GM18858 (cell line): ENCODE results near the gene PAK2.
"Not testable (repeated sequence)": the region's sequence is repeated elsewhere in the genome, so short reads cannot be mapped to it uniquely, and the experiment has no call there.

Experiments
- ATAC-seq: cut with Tn5 transposase; IDR thresholded peaks from one replicate; pipeline ENCODE4 v1.9.1; 2021; ENCODE audit not compliant: unreplicated experiment

Gene PAK2

DNA sequence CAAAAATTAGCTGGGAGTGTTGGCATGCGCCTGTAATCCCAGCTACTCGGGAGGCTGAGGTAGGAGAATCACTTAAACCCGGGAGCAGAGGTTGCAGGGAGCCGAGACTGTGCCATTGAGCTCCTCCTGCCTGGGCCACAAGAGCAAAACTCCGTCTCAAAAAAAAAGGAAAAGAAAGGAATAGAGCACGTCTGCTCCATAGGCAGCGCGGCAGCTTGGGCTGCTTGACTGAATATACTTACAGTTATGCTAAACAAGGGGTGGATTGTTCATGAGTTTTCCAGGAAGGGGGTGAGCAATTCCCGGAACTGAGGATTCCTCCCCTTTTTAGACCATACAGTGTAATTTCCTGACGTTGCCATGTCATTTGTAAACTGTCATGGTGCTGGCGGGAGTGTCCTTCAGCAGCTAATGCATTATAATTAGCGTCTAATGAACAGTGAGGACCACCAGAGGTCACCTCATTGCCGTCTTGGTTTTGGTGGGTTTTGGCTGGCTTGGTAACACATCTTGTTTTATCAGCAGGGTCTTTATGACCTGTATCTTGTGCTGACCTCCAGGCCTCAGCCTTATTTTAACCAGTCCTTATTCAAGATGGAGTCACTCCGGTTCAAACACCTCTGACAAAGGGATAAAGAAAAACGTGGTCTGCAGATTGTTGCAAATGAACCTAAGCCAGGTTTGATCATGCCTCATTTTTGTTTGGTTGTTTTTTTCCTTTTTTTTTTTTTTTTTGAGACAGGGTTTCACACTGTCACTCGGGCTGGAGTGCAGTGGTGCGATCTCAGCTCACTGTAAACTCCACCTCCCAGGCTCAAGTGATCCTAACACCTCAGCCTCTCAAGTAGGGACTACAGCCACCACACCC lies 103.1 kb downstream of the PAK2 start:
- no peak for ATAC-seq

GRCh38 chr3:196843435-196844110 lies 103.9 kb downstream of the PAK2 start:
- no peak for ATAC-seq

DNA sequence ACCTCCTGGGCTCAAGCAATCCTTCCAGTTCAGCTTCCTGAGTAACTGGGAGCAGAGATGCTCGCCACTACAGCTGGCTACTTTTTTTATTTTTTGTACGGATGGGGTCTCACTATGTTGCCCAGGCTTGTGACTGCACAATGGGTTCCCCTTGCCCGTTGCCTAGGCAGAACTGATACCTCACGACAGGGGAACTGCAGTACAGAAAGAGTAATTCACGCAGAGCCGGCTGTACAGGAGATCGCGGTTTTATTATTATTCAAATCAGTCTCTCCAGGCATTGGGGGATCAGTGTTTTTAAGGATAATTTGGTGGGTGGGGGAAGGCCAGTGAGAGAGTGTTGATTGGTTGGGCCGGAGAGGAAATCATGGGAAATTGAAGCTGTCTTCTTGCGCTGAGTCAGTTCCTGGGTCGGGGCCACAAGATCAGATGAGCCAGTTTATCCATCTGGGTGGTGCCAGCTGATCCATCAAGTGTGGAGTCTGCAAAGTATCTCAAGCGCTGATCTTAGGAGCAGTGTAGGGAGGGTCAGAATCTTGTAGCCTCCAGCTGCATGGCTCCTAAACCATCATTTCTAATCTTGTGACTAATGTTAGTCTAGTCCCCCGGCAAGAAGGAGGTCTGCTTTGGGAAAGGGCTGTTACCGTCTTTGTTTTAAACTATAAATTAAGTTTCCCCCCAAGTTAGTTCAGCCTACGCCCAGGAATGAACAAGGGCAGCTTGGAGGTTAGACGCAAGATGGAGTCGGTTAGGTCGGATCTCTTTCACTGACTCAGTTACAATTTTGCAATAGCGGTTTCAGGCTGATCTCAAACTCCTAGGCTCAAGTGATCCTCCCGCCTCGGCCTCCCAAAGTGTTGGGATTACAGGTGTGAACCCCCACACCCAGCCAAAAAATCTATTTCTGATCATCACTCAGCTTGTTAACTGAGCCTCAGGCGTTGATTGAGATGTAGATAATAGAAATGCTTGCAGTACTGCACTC lies 104.9 kb downstream of the PAK2 start:
- not testable (repeated sequence) for ATAC-seq

GRCh38 chr3:196848375-196848774 lies 108.7 kb downstream of the PAK2 start:
- ATAC-seq: not testable (repeated sequence)

GRCh38 chr3:196849180-196849741 lies 109.6 kb downstream of the PAK2 start:
- no peak for ATAC-seq

DNA sequence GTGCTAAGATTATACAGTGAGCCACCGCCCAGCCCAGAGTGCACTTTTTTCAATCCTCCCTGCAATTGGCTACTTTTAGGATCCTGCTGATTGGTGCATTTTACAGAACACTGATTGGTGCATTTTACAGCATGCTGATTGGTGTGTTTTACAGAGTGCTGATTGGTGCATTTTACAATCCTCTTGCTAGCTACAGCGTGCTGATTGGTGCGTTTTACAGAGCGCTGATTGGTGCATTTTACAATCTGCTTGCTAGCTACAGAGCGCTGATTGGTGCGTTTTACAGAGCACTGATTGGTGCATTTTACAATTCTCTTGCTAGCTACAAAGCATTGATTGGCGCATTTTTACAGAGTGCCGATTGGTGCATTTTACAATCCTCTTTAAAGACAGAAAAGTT lies 123.3 kb downstream of the PAK2 start:
- not testable (repeated sequence) for ATAC-seq

DNA sequence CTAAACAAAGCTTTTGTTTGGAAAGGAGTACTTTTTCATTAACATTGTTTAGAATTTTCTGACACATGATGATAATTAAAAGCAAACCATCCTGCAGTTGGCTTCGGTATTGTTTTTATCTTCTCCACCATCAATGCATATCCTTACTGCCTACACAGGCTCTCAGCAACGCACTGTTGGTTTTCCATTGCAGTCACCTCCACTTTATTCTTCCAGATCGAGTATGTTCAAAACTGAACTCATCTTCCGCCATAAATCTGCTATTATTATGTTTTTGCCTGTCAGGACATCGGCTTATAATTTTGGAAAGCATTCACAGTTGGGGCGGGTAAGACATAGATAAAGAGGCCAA lies 127.5 kb downstream of the PAK2 start:
- ATAC-seq: no peak

GRCh38 chr3:196867507-196868296 lies 128.0 kb downstream of the PAK2 start, which contains the start of gene SENP5:
Gene SENP5, plus strand, starts transcription at chr3:196867920. Its CDS starts 17,262 bp downstream, at chr3:196885182.
- peak; percentile 85 for ATAC-seq

DNA sequence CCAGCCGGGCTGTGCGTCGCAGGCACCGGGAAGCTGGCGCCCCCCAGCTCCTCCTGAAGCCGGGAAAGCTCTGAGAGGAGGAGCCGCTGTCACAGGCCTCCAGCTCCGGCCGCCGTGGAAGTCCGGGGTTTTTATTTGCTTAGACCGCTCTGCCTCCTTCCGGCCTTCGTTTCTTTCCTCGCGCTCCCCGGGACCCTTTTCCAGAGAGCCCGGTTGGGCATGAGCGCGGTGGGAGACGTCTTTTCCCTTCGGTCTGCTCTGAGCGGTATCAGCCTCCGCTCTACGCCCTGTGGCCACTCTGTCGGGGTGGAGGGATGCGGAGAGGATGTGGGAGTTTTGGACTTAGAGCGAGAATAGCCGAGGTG lies 128.6 kb downstream of the PAK2 start:
- peak; percentile 11 for ATAC-seq

DNA sequence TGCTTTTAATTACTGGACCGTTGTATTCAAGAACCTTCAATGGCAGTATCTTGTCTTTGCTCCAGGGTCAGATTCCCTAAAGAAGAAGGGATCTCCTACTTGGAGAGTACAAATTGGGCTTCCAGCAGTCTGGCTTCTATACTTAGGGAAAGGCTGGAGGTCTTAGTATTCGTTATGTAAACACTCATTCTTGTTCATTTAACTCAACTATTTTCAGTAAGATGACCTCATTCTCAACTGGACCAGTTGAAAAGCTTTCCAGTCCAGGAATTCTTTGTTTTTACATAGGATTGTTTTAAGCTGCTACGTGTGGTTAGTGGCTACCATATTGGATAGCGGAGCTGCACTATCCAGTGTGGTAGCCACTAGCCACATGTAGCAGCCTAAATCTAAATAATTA lies 132.7 kb downstream of the PAK2 start:
- ATAC-seq: no peak

DNA sequence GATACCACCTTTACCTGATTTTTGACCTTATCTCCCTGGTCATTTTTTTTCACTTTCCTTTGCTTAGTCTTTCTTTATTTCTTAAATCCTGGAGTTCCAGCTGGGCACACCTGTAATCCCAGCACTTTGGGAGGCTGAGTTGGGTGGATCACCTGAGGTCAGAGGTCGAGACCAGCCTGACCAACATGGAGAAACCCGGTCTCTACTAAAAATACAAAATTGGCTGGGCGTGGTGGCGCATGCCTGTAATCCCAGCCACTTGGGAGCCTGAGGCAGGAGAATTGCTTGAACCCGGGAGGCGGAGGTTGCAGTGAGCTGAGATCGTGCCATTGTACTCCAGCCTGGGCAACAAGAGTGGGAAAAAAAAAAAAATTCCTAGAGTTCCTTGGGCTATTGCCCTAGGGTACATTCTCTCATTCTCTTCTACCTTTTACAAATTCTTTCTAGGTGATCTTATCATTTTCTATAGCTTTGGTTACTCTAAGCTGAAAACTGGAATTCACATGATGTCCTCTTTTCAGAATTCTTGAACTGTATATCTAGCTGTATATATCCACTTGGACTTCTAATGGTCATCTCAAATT lies 134.9 kb downstream of the PAK2 start:
- ATAC-seq: not testable (repeated sequence)

DNA sequence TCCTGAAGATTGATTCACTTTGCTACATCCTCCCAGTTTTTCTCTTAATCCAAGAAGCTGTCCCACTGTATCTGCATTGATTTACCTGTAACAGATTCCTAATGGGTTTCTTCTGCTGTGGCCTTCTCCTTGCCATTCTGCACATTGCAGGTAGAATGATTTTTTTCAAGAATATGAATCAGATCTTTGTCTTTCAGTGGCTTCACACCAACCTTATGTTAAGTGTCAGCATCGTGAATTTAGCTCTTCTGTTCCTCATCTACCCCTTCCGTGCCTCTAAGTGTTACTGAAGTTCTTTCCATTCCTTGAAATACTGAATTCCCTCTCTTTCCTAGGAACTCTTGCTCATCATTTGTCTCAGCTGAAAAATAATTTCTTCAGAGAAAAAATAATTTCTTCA lies 135.6 kb downstream of the PAK2 start:
- ATAC-seq: no peak
